ENCODE data around the gene SIAH1. TPM values are rescaled to one million over a fixed set of nuclear protein-coding genes. Genes with fewer than 3 reads are reported as not detected.

Gene SIAH1
- total RNA-seq, 4 donors from 2014 or later = 26.2 to 44.3 (median 31.6) TPM

DNA sequence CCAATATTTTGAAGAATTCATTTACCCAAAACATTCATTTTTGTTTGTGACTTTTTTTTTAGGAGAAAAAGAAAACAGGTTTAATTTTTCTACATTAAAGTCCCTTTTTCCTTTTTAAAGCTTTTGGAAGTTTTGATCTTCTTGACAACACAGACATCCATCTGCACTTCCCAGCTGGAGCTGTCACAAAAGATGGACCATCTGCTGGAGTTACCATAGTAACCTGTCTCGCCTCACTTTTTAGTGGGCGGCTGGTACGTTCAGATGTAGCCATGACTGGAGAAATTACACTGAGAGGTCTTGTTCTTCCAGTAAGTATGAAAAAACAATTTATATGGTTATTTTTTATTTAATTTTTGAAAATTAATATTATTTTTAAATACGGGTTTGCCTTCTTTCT is 37.2 kb downstream of the SIAH1 start:
- TF ChIP-seq EP300 (IDR thresholded peaks at IDR 0.05) (no peak), POLR2AphosphoS5 (IDR thresholded peaks at IDR 0.05) (no peak), POLR2A (IDR thresholded peaks at IDR 0.05) (no peak), CTCF (IDR thresholded peaks at IDR 0.05) (no peak)
- DNase-seq (ENCODE audit: low spot score in 2 of 2) = no peak
- Histone ChIP-seq H3K27me3 (no peaks in the 10 kb centered on the region), H3K9me3 (no peaks in the 10 kb centered on the region), H3K4me1 (no peaks in the 10 kb centered on the region), H3K4me3 (no peak overlapping the region), H3K36me3 (peaks cover 60% of the 10 kb centered on the region), H3K27ac (no peak overlapping the region)
- WGBS = 93% methylated on average over 4 of the region's 4 CpGs

DNA sequence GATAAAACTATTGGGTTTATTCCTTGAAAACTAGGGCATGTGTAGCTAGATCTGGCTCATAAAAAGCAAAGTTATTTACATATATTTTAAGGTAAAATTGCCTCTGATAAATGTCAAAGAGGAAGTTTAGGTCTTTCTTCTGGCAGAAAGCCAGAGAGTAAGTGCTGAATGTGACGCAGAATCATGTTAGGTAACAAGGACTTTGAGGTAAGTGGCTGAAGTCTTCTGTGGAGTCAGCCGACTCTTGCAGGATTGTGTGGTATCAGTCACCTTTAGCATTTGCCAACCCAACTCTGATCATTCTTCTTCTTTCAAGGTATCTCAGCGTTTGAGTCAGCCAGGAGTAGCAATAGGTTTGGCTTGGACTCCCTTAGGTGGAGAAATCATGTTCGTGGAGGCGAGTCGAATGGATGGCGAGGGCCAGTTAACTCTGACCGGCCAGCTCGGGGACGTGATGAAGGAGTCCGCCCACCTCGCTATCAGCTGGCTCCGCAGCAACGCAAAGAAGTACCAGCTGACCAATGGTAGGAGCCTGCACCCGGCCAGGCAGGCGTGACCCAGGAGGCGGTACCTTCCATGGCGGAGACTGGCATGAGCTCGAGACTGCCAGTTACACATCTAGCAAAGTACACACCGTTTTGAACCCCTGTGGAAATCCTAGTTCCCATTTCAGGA is 37.9 kb downstream of the SIAH1 start:
- H3K27me3 ChIP-seq = no peaks in the 10 kb centered on the region
- H3K4me3 ChIP-seq = no peak overlapping the region
- 91% methylated on average over 9 of the region's 20 CpGs for WGBS
- H3K9me3 ChIP-seq = no peaks in the 10 kb centered on the region
- DNase-seq (ENCODE audit: low spot score in 2 of 2) = no peak
- no peak overlapping the region for H3K27ac ChIP-seq
- H3K4me1 ChIP-seq = no peaks in the 10 kb centered on the region
- no peak for TF ChIP-seq POLR2A (IDR thresholded peaks at IDR 0.05)
- H3K36me3 ChIP-seq = peaks cover 61% of the 10 kb centered on the region

DNA sequence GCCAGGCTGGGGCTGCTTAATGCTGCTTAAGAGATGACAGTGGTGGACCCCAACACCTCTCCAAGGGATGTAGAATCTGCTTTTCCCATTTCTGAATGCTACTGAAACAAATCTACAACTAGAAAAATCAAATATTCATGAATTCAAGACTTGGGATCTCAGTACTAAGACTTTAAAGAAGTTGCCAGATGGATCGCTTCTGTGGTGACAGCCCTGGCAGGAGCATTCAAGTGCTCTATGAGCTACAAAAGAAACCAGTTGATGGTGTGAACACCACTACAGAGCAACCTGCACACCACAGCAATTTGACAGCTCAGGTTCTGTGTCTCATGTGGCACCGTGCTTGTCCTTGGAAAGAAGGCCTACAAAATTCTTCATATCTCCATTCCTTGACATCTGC is 42.6 kb downstream of the SIAH1 start:
- DNase-seq (ENCODE audit: low spot score in 2 of 2) = no peak
- no peak overlapping the region for H3K4me3 ChIP-seq
- H3K27ac ChIP-seq = no peak overlapping the region
- no peaks in the 10 kb centered on the region for H3K4me1 ChIP-seq
- 89% methylated on average over 2 of the region's 2 CpGs for WGBS
- H3K36me3 ChIP-seq = peaks cover 41% of the 10 kb centered on the region
- H3K27me3 ChIP-seq = no peaks in the 10 kb centered on the region
- H3K9me3 ChIP-seq = no peaks in the 10 kb centered on the region
- no peak for TF ChIP-seq CTCF (IDR thresholded peaks at IDR 0.05)
- no peak for TF ChIP-seq POLR2A (IDR thresholded peaks at IDR 0.05)
- TF ChIP-seq EP300 (IDR thresholded peaks at IDR 0.05) = no peak
- TF ChIP-seq POLR2AphosphoS5 (IDR thresholded peaks at IDR 0.05) = no peak

DNA sequence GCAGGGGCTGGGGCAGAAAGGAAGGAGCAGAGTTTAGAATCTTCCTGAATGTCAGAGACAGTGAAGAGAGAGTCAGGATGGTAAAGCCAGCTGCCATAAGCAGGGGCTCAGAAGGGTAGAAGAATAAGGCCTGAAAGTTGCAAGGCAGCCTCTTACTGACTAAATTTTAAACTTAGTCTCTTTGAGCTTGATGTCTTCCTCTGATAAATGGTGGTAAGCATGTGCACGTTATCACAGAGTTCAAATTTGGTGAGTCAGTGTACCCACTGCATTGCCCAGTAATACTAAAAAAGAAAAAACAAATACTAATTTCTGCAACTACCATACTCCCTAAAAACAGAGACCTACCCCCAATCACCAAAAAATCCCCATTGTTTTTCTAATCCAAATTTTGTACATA is 45.2 kb downstream of the SIAH1 start:
- Histone ChIP-seq H3K9me3 (no peaks in the 10 kb centered on the region), H3K27me3 (no peaks in the 10 kb centered on the region), H3K27ac (no peak overlapping the region), H3K4me1 (no peaks in the 10 kb centered on the region), H3K36me3 (peaks cover 54% of the 10 kb centered on the region), H3K4me3 (no peak overlapping the region)
- no peak for DNase-seq (ENCODE audit: low spot score in 2 of 2)
- TF ChIP-seq CTCF (IDR thresholded peaks at IDR 0.05) (no peak), POLR2AphosphoS5 (IDR thresholded peaks at IDR 0.05) (no peak), EP300 (IDR thresholded peaks at IDR 0.05) (no peak), POLR2A (IDR thresholded peaks at IDR 0.05) (no peak)
- WGBS = 90% methylated on average over 1 of the region's 1 CpG

DNA sequence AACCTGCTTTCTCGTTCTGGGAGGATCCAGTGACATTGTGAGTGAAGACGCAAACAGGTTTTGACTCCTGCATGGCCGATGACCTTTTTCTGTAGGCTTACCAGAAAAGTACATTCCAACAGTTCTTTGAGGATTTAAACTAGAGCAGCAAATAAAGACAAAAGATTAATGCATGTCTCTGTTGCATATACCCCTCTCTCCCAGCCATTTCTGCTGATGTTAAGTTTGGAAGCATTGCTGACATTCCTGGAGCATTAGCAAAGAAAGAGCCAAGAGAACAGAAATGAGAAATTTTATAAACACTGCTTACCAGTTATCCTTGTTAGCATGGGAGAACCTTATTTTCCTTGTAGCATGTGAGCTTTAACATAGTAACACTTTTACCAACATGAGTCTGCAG is 49.3 kb downstream of the SIAH1 start:
- DNase-seq (ENCODE audit: low spot score in 2 of 2) = no peak
- Histone ChIP-seq H3K4me1 (peaks cover 4% of the 10 kb centered on the region), H3K27ac (no peak overlapping the region), H3K36me3 (peaks cover 54% of the 10 kb centered on the region), H3K27me3 (no peaks in the 10 kb centered on the region), H3K9me3 (no peaks in the 10 kb centered on the region), H3K4me3 (no peak overlapping the region)
- WGBS = 93% methylated on average over 3 of the region's 3 CpGs
- TF ChIP-seq POLR2AphosphoS5 (IDR thresholded peaks at IDR 0.05) (no peak), POLR2A (IDR thresholded peaks at IDR 0.05) (no peak), EP300 (IDR thresholded peaks at IDR 0.05) (no peak), CTCF (IDR thresholded peaks at IDR 0.05) (no peak)

DNA sequence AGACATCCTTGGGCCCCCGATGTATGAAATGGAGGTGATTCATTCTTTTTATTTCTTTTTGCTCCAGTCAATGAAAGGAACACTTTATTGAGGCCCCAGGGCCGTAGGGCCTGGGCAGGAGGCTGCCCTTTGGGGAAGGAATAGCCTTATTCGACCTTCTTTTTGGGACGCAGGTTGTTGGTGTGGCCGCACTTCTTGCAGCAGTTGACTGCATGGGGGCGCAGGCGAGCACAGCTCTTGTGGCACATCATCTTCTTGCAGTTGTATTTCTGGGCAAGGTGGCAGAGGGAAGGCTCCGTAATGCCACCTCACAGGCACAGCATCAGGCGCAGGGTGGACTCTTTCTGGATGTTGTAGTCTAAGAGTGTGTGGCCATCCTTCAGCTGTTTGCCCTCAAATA is 50.9 kb downstream of the SIAH1 start:
- Histone ChIP-seq H3K4me3 (no peak overlapping the region), H3K4me1 (peaks cover 14% of the 10 kb centered on the region), H3K27me3 (no peaks in the 10 kb centered on the region), H3K9me3 (no peaks in the 10 kb centered on the region), H3K27ac (no peak overlapping the region), H3K36me3 (peaks cover 49% of the 10 kb centered on the region)
- no peak for TF ChIP-seq EP300 (IDR thresholded peaks at IDR 0.05)
- TF ChIP-seq CTCF (IDR thresholded peaks at IDR 0.05) = no peak
- TF ChIP-seq POLR2AphosphoS5 (IDR thresholded peaks at IDR 0.05) = no peak
- no peak for TF ChIP-seq POLR2A (IDR thresholded peaks at IDR 0.05)
- 89% methylated on average over 9 of the region's 9 CpGs for WGBS
- DNase-seq (ENCODE audit: low spot score in 2 of 2) = no peak
